ENCODE results near the gene UNC13C.

UNC13C gene

DNA sequence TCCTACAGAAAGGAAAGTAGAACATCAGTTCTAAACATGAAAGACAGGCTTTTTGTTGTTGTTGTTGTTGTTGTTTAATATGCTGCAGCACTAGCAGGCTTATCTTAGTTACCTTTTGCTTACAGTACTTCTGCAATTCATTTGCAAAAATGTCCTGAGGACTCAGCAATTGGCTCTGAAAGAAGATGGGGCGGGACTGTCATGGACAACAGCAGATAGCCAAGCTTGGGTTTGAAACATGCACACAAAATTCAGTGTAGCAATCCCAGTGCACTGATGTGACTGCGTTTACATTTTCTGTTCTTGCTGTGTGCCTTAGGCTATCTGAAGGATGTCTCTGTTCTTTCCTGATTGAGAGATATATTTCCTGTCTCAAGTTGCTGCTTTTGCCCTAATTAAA, 9.2 kb downstream of the UNC13C start:
- no peaks in the 10 kb centered on the region for H3K79me1 ChIP-seq (ENCODE audit: low read length)
- H3K4me3 ChIP-seq (ENCODE audit: low read length), result no peak overlapping the region
- no peak overlapping the region for H2BK15ac ChIP-seq (replicated peaks; ENCODE audit: low read depth)
- no peak overlapping the region for H3K4ac ChIP-seq (ENCODE audit: low read depth, low read length)
- H3K18ac ChIP-seq (ENCODE audit: low read length), result no peak overlapping the region
- no peak overlapping the region for H3K4me2 ChIP-seq (ENCODE audit: low read length)
- H3K79me2 ChIP-seq (ENCODE audit: control insufficient read depth, insufficient read depth, low read length), result no peaks in the 10 kb centered on the region
- H3K9ac ChIP-seq (ENCODE audit: low read length), result no peak overlapping the region
- H2AK5ac ChIP-seq (ENCODE audit: low read length), result no peak overlapping the region
- H3K4me1 ChIP-seq (ENCODE audit: control insufficient read depth, low read depth, low read length), result no peaks in the 10 kb centered on the region
- H3K23ac ChIP-seq (ENCODE audit: low read length), result no peak overlapping the region
- no peak overlapping the region for H2BK5ac ChIP-seq (ENCODE audit: low read length)
- H3K36me3 ChIP-seq (ENCODE audit: control insufficient read depth, insufficient read depth, low read length), result no peaks in the 10 kb centered on the region
- H3K27ac ChIP-seq (ENCODE audit: low read depth, low read length), result no peak overlapping the region
- H3K27me3 ChIP-seq (ENCODE audit: insufficient read depth, low read length, poor library complexity), result no peaks in the 10 kb centered on the region
- H4K5ac ChIP-seq (ENCODE audit: low read length), result no peak overlapping the region
- no peak overlapping the region for H4K8ac ChIP-seq (ENCODE audit: low read depth, low read length)
- H2BK120ac ChIP-seq (ENCODE audit: low read depth, low read length), result no peak overlapping the region
- no peak overlapping the region for H3K56ac ChIP-seq (ENCODE audit: low read length)
- DNase-seq, result no peak
- no CpG with 5 or more reads among the region's 2 CpGs for WGBS (ENCODE audit: extremely low coverage, insufficient coverage, low lambda C conversion rate)

DNA sequence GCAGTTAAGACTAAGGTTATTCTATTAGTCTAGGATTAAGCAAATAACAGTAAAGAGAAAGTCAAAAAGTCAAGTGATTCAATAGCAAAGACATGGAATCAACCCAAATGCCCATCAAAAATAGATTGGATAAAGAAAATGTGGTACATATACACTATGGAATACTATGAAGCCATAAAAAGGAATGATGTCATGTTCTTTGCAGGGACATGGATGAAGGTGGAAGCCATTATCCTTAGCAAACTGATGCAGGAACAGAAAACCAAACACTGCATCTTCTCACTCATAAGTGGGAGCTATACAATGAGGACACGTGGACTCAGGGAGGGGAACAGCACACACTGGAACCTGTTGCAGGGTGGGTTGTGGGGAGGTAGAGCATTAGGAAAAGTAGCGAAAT, 29.0 kb downstream of the UNC13C start:
- no CpG with 5 or more reads among the region's 2 CpGs for WGBS (ENCODE audit: extremely low coverage, insufficient coverage, low lambda C conversion rate)
- Histone ChIP-seq H3K79me2 (ENCODE audit: control insufficient read depth, insufficient read depth, low read length) (no peaks in the 10 kb centered on the region), H4K5ac (ENCODE audit: low read length) (no peak overlapping the region), H2BK120ac (ENCODE audit: low read depth, low read length) (no peak overlapping the region), H3K79me1 (ENCODE audit: low read length) (no peaks in the 10 kb centered on the region), H2BK15ac (replicated peaks; ENCODE audit: low read depth) (no peak overlapping the region), H3K36me3 (ENCODE audit: control insufficient read depth, insufficient read depth, low read length) (no peaks in the 10 kb centered on the region), H3K27me3 (ENCODE audit: insufficient read depth, low read length, poor library complexity) (no peaks in the 10 kb centered on the region), H3K4me3 (ENCODE audit: low read length) (no peak overlapping the region), H3K4me2 (ENCODE audit: low read length) (no peak overlapping the region), H2AK5ac (ENCODE audit: low read length) (no peak overlapping the region), H3K9ac (ENCODE audit: low read length) (no peak overlapping the region), H3K27ac (ENCODE audit: low read depth, low read length) (no peak overlapping the region), H3K4me1 (ENCODE audit: control insufficient read depth, low read depth, low read length) (no peaks in the 10 kb centered on the region), H3K56ac (ENCODE audit: low read length) (no peak overlapping the region), H3K18ac (ENCODE audit: low read length) (no peak overlapping the region), H2BK5ac (ENCODE audit: low read length) (no peak overlapping the region), H3K4ac (ENCODE audit: low read depth, low read length) (no peak overlapping the region), H4K8ac (ENCODE audit: low read depth, low read length) (no peak overlapping the region), H3K23ac (ENCODE audit: low read length) (no peak overlapping the region)
- no peak for DNase-seq

DNA sequence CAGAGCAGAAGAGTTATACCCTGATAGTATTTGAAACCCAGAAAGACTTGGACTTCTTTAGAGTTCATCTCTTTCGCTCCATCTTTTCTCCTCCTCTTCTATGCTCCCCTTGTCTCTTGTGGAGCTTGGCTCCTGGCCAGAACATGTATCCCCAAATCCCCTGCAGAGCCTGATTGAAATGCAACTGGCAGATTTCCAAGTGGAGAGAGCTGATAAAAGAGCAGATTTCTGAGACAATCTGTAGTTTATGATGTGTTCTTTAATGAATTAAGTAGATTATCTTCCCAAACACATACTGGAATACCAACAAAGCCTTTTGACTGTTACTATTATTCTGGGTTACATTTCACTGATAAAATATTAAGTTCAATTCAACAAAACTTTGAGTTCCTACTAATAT, 33.4 kb downstream of the UNC13C start:
- no peaks in the 10 kb centered on the region for H3K36me3 ChIP-seq (ENCODE audit: control insufficient read depth, insufficient read depth, low read length)
- H3K79me2 ChIP-seq (ENCODE audit: control insufficient read depth, insufficient read depth, low read length), result no peaks in the 10 kb centered on the region
- no CpG with 5 or more reads among the region's 1 CpG for WGBS (ENCODE audit: extremely low coverage, insufficient coverage, low lambda C conversion rate)
- H3K27ac ChIP-seq (ENCODE audit: low read depth, low read length), result no peak overlapping the region
- no peak overlapping the region for H2BK5ac ChIP-seq (ENCODE audit: low read length)
- no peaks in the 10 kb centered on the region for H3K4me1 ChIP-seq (ENCODE audit: control insufficient read depth, low read depth, low read length)
- no peak overlapping the region for H4K5ac ChIP-seq (ENCODE audit: low read length)
- no peak overlapping the region for H3K56ac ChIP-seq (ENCODE audit: low read length)
- H2BK120ac ChIP-seq (ENCODE audit: low read depth, low read length), result no peak overlapping the region
- no peak overlapping the region for H3K18ac ChIP-seq (ENCODE audit: low read length)
- no peak overlapping the region for H2BK15ac ChIP-seq (replicated peaks; ENCODE audit: low read depth)
- no peak overlapping the region for H3K23ac ChIP-seq (ENCODE audit: low read length)
- no peak overlapping the region for H3K9ac ChIP-seq (ENCODE audit: low read length)
- H2AK5ac ChIP-seq (ENCODE audit: low read length), result no peak overlapping the region
- H4K8ac ChIP-seq (ENCODE audit: low read depth, low read length), result no peak overlapping the region
- H3K4me3 ChIP-seq (ENCODE audit: low read length), result no peak overlapping the region
- no peak for DNase-seq
- H3K79me1 ChIP-seq (ENCODE audit: low read length), result no peaks in the 10 kb centered on the region
- no peak overlapping the region for H3K4me2 ChIP-seq (ENCODE audit: low read length)
- H3K4ac ChIP-seq (ENCODE audit: low read depth, low read length), result no peak overlapping the region
- H3K27me3 ChIP-seq (ENCODE audit: insufficient read depth, low read length, poor library complexity), result no peaks in the 10 kb centered on the region

DNA sequence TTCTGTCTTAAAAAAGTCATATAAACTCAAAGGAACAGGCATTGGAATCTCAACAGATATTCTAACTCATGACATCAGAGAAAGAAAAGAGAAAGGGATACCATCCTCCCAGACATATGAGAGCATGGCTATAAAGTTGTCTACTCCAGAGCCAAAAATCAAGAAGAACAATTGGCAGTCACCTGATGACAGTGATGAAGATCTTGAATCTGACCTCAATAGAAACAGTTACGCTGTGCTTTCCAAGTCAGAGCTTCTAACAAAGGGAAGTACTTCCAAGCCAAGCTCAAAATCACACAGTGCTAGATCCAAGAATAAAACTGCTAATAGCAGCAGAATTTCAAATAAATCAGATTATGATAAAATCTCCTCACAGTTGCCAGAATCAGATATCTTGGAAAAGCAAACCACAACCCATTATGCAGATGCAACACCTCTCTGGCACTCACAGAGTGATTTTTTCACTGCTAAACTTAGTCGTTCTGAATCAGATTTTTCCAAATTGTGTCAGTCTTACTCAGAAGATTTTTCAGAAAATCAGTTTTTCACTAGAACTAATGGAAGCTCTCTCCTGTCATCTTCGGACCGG, 35.9 kb downstream of the UNC13C start:
- Histone ChIP-seq H3K4me3 (ENCODE audit: low read length) (no peak overlapping the region), H2AK5ac (ENCODE audit: low read length) (no peak overlapping the region), H2BK120ac (ENCODE audit: low read depth, low read length) (no peak overlapping the region), H3K27ac (ENCODE audit: low read depth, low read length) (no peak overlapping the region), H2BK15ac (replicated peaks; ENCODE audit: low read depth) (no peak overlapping the region), H3K27me3 (ENCODE audit: insufficient read depth, low read length, poor library complexity) (no peaks in the 10 kb centered on the region), H4K8ac (ENCODE audit: low read depth, low read length) (no peak overlapping the region), H3K9ac (ENCODE audit: low read length) (no peak overlapping the region), H3K79me1 (ENCODE audit: low read length) (no peaks in the 10 kb centered on the region), H4K5ac (ENCODE audit: low read length) (no peak overlapping the region), H3K79me2 (ENCODE audit: control insufficient read depth, insufficient read depth, low read length) (no peaks in the 10 kb centered on the region), H3K18ac (ENCODE audit: low read length) (no peak overlapping the region), H2BK5ac (ENCODE audit: low read length) (no peak overlapping the region), H3K4ac (ENCODE audit: low read depth, low read length) (no peak overlapping the region), H3K56ac (ENCODE audit: low read length) (no peak overlapping the region), H3K36me3 (ENCODE audit: control insufficient read depth, insufficient read depth, low read length) (no peaks in the 10 kb centered on the region), H3K23ac (ENCODE audit: low read length) (no peak overlapping the region), H3K4me1 (ENCODE audit: control insufficient read depth, low read depth, low read length) (no peaks in the 10 kb centered on the region), H3K4me2 (ENCODE audit: low read length) (no peak overlapping the region)
- WGBS (ENCODE audit: extremely low coverage, insufficient coverage, low lambda C conversion rate), result no CpG with 5 or more reads among the region's 4 CpGs
- no peak for DNase-seq

DNA sequence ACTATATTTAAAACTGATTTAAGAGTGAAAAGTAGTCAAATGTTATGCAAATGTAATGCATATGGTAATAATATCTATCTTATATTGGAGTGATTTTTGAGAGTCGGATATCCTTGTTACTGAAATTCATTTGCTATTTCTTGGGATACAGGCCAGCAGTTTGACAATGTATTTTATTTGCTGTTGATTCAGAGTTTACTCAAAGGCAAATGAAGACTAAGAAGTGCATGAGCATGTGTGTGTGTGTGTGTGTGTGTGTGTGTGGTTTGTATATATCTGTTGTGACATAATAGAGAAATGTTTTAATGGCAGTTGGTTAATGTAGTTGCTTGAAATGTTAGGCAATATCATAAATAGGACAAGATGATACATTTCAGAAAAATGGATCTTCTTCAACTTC, 39.0 kb downstream of the UNC13C start:
- DNase-seq, result no peak
- no peak overlapping the region for H4K5ac ChIP-seq (ENCODE audit: low read length)
- H3K18ac ChIP-seq (ENCODE audit: low read length), result no peak overlapping the region
- no peak overlapping the region for H4K8ac ChIP-seq (ENCODE audit: low read depth, low read length)
- no peak overlapping the region for H3K4me2 ChIP-seq (ENCODE audit: low read length)
- no peaks in the 10 kb centered on the region for H3K36me3 ChIP-seq (ENCODE audit: control insufficient read depth, insufficient read depth, low read length)
- H3K9ac ChIP-seq (ENCODE audit: low read length), result no peak overlapping the region
- H3K79me1 ChIP-seq (ENCODE audit: low read length), result no peaks in the 10 kb centered on the region
- H3K79me2 ChIP-seq (ENCODE audit: control insufficient read depth, insufficient read depth, low read length), result no peaks in the 10 kb centered on the region
- H3K27ac ChIP-seq (ENCODE audit: low read depth, low read length), result no peak overlapping the region
- H3K27me3 ChIP-seq (ENCODE audit: insufficient read depth, low read length, poor library complexity), result no peaks in the 10 kb centered on the region
- no peak overlapping the region for H2BK5ac ChIP-seq (ENCODE audit: low read length)
- no peaks in the 10 kb centered on the region for H3K4me1 ChIP-seq (ENCODE audit: control insufficient read depth, low read depth, low read length)
- H3K4me3 ChIP-seq (ENCODE audit: low read length), result no peak overlapping the region
- H2BK120ac ChIP-seq (ENCODE audit: low read depth, low read length), result no peak overlapping the region
- no peak overlapping the region for H2AK5ac ChIP-seq (ENCODE audit: low read length)
- no peak overlapping the region for H2BK15ac ChIP-seq (replicated peaks; ENCODE audit: low read depth)
- H3K56ac ChIP-seq (ENCODE audit: low read length), result no peak overlapping the region
- H3K4ac ChIP-seq (ENCODE audit: low read depth, low read length), result no peak overlapping the region
- WGBS (ENCODE audit: extremely low coverage, insufficient coverage, low lambda C conversion rate), result no CpG with 5 or more reads among the region's 1 CpG
- no peak overlapping the region for H3K23ac ChIP-seq (ENCODE audit: low read length)

DNA sequence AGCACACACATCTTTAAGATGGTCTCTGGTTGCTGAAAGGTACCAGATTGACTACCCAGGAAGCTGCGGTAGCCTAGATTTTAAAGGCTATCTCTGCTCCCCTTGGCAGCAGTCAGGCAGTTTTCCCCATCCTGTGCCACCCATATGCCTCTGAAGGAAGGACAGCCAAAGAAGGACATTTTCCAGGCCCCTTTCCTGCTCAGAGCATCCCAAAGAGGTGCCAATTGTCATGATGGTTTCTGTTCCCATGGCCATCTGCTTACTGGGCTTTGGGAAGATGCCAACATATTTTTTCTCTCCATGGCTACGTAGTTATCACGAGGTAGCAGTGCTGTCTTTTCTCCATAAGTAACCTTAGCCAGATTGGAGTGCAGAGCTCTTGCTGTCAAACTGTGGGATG, 39.7 kb downstream of the UNC13C start:
- no peak for DNase-seq
- H4K5ac ChIP-seq (ENCODE audit: low read length), result no peak overlapping the region
- no CpG with 5 or more reads among the region's 3 CpGs for WGBS (ENCODE audit: extremely low coverage, insufficient coverage, low lambda C conversion rate)

More for the DNA sequence above, 39.7 kb downstream of the UNC13C start:
- Histone ChIP-seq H2BK5ac (ENCODE audit: low read length) (no peak overlapping the region), H3K36me3 (ENCODE audit: control insufficient read depth, insufficient read depth, low read length) (no peaks in the 10 kb centered on the region), H3K56ac (ENCODE audit: low read length) (no peak overlapping the region), H3K4me2 (ENCODE audit: low read length) (no peak overlapping the region), H3K27ac (ENCODE audit: low read depth, low read length) (no peak overlapping the region), H4K8ac (ENCODE audit: low read depth, low read length) (no peak overlapping the region), H3K27me3 (ENCODE audit: insufficient read depth, low read length, poor library complexity) (no peaks in the 10 kb centered on the region), H2BK120ac (ENCODE audit: low read depth, low read length) (no peak overlapping the region), H3K4me3 (ENCODE audit: low read length) (no peak overlapping the region), H3K79me2 (ENCODE audit: control insufficient read depth, insufficient read depth, low read length) (no peaks in the 10 kb centered on the region), H3K79me1 (ENCODE audit: low read length) (no peaks in the 10 kb centered on the region), H2AK5ac (ENCODE audit: low read length) (no peak overlapping the region), H3K23ac (ENCODE audit: low read length) (no peak overlapping the region), H3K4ac (ENCODE audit: low read depth, low read length) (no peak overlapping the region), H2BK15ac (replicated peaks; ENCODE audit: low read depth) (no peak overlapping the region), H3K4me1 (ENCODE audit: control insufficient read depth, low read depth, low read length) (no peaks in the 10 kb centered on the region), H3K18ac (ENCODE audit: low read length) (no peak overlapping the region), H3K9ac (ENCODE audit: low read length) (no peak overlapping the region)
